ENCODE results near the gene ACBD7. TPM values are rescaled to one million over a fixed set of nuclear protein-coding genes. Genes with fewer than 3 reads are reported as not detected.

The ACBD7 gene
- total RNA-seq, 1 donor from 2014 or later = 0.26 TPM

GRCh38 chr10:15091418-15091817 lies 2.8 kb upstream of the ACBD7 start:
- H3K36me3 ChIP-seq (ENCODE audit: control insufficient read depth, insufficient read depth, low read length) = no peaks in the 10 kb centered on the region
- no peaks in the 10 kb centered on the region for H3K27me3 ChIP-seq (ENCODE audit: control insufficient read depth, insufficient read depth, low read length)
- H3K4me3 ChIP-seq (ENCODE audit: low read depth, low read length) = no peak overlapping the region
- TF ChIP-seq CTCF (IDR thresholded peaks at IDR 0.05; ENCODE audit: insufficient read depth, low read length, severe bottlenecking) = no peak
- no peak for DNase-seq (ENCODE audit: low read depth)
- FAIRE-seq = no peak

DNA sequence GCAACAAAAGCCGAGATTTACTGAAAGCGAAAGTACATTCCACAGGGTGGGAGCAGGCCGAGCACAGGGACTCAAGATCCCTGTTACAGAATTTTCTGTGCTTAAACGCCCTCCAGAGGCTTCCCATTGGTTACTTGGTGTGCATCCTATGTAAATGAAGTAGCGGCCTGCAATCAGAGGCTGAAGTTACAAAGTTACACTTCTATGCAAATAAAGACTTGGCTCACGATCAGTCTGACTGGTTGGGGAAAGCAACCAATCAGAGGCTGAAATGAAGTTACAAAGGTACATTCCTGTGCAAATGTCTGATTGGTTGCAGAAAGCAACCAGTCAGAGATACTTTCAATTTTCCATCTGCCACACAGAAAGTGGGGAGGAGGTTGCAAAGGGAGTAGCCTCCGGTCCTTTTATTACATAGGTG lies 4.1 kb downstream of the ACBD7 start:
- DNase-seq (ENCODE audit: low read depth) = peak; percentile 92
- FAIRE-seq = peak; percentile 88

GRCh38 chr10:15083674-15084501 lies 4.7 kb downstream of the ACBD7 start:
- TF ChIP-seq CTCF (IDR thresholded peaks at IDR 0.05; ENCODE audit: insufficient read depth, low read length, severe bottlenecking) = no peak

More for the DNA sequence above, 4.1 kb downstream of the ACBD7 start:
- Histone ChIP-seq H3K36me3 (ENCODE audit: control insufficient read depth, insufficient read depth, low read length) (no peaks in the 10 kb centered on the region), H3K4me3 (ENCODE audit: low read depth, low read length) (peak overlapping the region; percentile 22), H3K27me3 (ENCODE audit: control insufficient read depth, insufficient read depth, low read length) (no peaks in the 10 kb centered on the region)
- no peak for TF ChIP-seq CTCF (IDR thresholded peaks at IDR 0.05; ENCODE audit: insufficient read depth, low read length, severe bottlenecking)

DNA sequence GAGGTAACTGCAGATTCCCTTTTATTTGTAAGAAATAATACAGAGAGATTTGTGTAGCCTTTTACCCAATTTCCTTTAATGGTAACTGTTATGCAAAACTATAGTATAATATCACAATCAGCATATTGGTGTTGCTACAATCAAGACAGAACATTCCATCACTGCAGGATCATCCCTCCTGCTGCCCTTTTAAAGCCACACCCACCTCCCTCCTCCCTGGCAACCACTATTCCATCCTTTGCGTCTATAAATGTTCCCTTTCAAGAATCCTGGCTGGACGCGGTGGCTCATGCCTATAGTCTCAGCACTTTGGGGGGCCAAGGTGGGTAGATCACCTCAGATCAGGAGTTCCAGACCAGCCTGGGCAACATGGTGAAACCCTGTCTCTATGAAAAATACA lies 13.2 kb downstream of the ACBD7 start:
- TF ChIP-seq CTCF (IDR thresholded peaks at IDR 0.05; ENCODE audit: insufficient read depth, low read length, severe bottlenecking) = no peak
- FAIRE-seq = no peak
- H3K27me3 ChIP-seq (ENCODE audit: control insufficient read depth, insufficient read depth, low read length) = no peaks in the 10 kb centered on the region
- H3K4me3 ChIP-seq (ENCODE audit: low read depth, low read length) = no peak overlapping the region
- H3K36me3 ChIP-seq (ENCODE audit: control insufficient read depth, insufficient read depth, low read length) = no peaks in the 10 kb centered on the region
- no peak for DNase-seq (ENCODE audit: low read depth)

More at GRCh38 chr10:15083674-15084501, 4.7 kb downstream of the ACBD7 start:
- DNase-seq (ENCODE audit: low read depth) (no peak), FAIRE-seq (peak; percentile 64)
- Histone ChIP-seq H3K36me3 (ENCODE audit: control insufficient read depth, insufficient read depth, low read length) (no peaks in the 10 kb centered on the region), H3K27me3 (ENCODE audit: control insufficient read depth, insufficient read depth, low read length) (no peaks in the 10 kb centered on the region), H3K4me3 (ENCODE audit: low read depth, low read length) (peak overlapping the region; percentile 22)

GRCh38 chr10:15072358-15072757 lies 16.2 kb downstream of the ACBD7 start:
- FAIRE-seq = no peak
- DNase-seq (ENCODE audit: low read depth) = no peak
- TF ChIP-seq CTCF (IDR thresholded peaks at IDR 0.05; ENCODE audit: insufficient read depth, low read length, severe bottlenecking) = no peak
- no peak overlapping the region for H3K4me3 ChIP-seq (ENCODE audit: low read depth, low read length)
- no peaks in the 10 kb centered on the region for H3K36me3 ChIP-seq (ENCODE audit: control insufficient read depth, insufficient read depth, low read length)
- H3K27me3 ChIP-seq (ENCODE audit: control insufficient read depth, insufficient read depth, low read length) = no peaks in the 10 kb centered on the region

Data from bronchial epithelial cell (primary cell).